OCI-LY3 (cell line): ENCODE results near the gene LPAR2.

ENCODE experiments used
- H2AFZ ChIP-seq: fragments of 200-600, 300-600 bp; shearing (Covaris generic); 2 replicates; pipeline ENCODE4 v1.6.0; 2014; ENCODE audit warnings: antibody characterized with exemption, low read depth, low read length
- H3K27ac ChIP-seq: fragments of 200-600, 300-600 bp; sonication (generic); 2 replicates; pipeline ENCODE4 v1.5.1; 2014; ENCODE audit warnings: mild to moderate bottlenecking, low read length, moderate library complexity, mixed read lengths
- H3K27me3 ChIP-seq: fragments of 200-600, 300-600 bp; sonication (generic); 2 replicates; pipeline ENCODE4 v1.6.1; 2014; ENCODE audit warnings: low read depth, low read length, mixed read lengths
- H3K36me3 ChIP-seq: fragments of 200-600, 300-600 bp; sonication (generic); replicated peaks from 2 replicates; pipeline ENCODE3; 2014; ENCODE audit warnings: low read depth, low read length, mixed read lengths
- H3K4me1 ChIP-seq: fragments of 300-600, 200-600 bp; sonication (generic); 2 replicates; pipeline ENCODE4 v1.6.1; 2014; ENCODE audit warnings: low read length, mixed read lengths
- H3K4me2 ChIP-seq: fragments of 200-600, 300-600 bp; sonication (generic); 2 replicates; pipeline ENCODE4 v1.6.1; 2014; ENCODE audit warnings: low read length, mixed read lengths
- H3K4me3 ChIP-seq: fragments of 300-600, 200-600 bp; sonication (generic); 2 replicates; pipeline ENCODE4 v1.5.1; 2014; ENCODE audit warnings: antibody characterized with exemption, mild to moderate bottlenecking, low read length, moderate library complexity
- H3K79me2 ChIP-seq: fragments of 300-600, 200-600 bp; shearing (Covaris generic); 2 replicates; pipeline ENCODE4 v1.6.1; 2014; ENCODE audit warnings: mild to moderate bottlenecking, low read length, mixed read lengths
- H3K9ac ChIP-seq: fragments of 300-600, 200-600 bp; shearing (Covaris generic); 2 replicates; pipeline ENCODE4 v1.6.0; 2014; ENCODE audit warnings: mild to moderate bottlenecking, low read length, moderate library complexity
- H3K9me3 ChIP-seq: fragments of 200-600, 300-600 bp; shearing (Covaris generic); 2 replicates; pipeline ENCODE4 v1.6.1; 2014; ENCODE audit warnings: low read length, mixed read lengths; ENCODE audit not compliant: insufficient read depth
- H4K20me1 ChIP-seq: fragments of 200-600, 300-600 bp; sonication (generic); 2 replicates; pipeline ENCODE4 v1.6.1; 2016; ENCODE audit warnings: low read length, mixed read lengths; ENCODE audit not compliant: insufficient read depth
- CTCF ChIP-seq: fragments of 200-600, 300-600 bp; sonication (generic); IDR thresholded peaks from 2 replicates; pipeline ENCODE4 v1.5.1; 2014; ENCODE audit warnings: antibody characterized with exemption, low read length, low read depth
- EZH2phosphoT487 ChIP-seq: fragments of 200-600 bp; shearing (Covaris generic); IDR thresholded peaks from 2 replicates; pipeline ENCODE4 v1.6.1; 2018; ENCODE audit warnings: antibody characterized with exemption, mixed run types, low read depth

LPAR2 gene

GRCh38 chr19:19636573-19637185 lies 8.7 kb upstream of the LPAR2 start:
- Histone ChIP-seq H3K27me3 (no peaks in the 10 kb centered on the region), H3K4me1 (0 out of 2 replicates have a peak, but pooled peaks cover under 1% of the 10 kb centered on the region), H3K9ac (no peak overlapping the region), H3K9me3 (no peaks in the 10 kb centered on the region), H3K79me2 (peaks cover 5% of the 10 kb centered on the region), H3K4me2 (no peak overlapping the region), H3K36me3 (peaks cover 70% of the 10 kb centered on the region), H4K20me1 (0 out of 2 replicates have a peak, but pooled peaks cover 6% of the 10 kb centered on the region), H2AFZ (no peak overlapping the region), H3K4me3 (no peak overlapping the region), H3K27ac (no peak overlapping the region)
- TF ChIP-seq CTCF (no peak), EZH2phosphoT487 (no peak)

GRCh38 chr19:19635313-19635702 lies 7.3 kb upstream of the LPAR2 start:
- Histone ChIP-seq H3K9me3 (no peaks in the 10 kb centered on the region), H3K36me3 (peaks cover 74% of the 10 kb centered on the region), H4K20me1 (0 out of 2 replicates have a peak, but pooled peaks cover 6% of the 10 kb centered on the region), H3K9ac (no peak overlapping the region), H3K4me2 (no peak overlapping the region), H3K27ac (no peak overlapping the region), H3K4me3 (no peak overlapping the region), H3K79me2 (no peaks in the 10 kb centered on the region), H3K4me1 (no peaks in the 10 kb centered on the region), H2AFZ (no peak overlapping the region), H3K27me3 (no peaks in the 10 kb centered on the region)
- no peak for TF ChIP-seq EZH2phosphoT487
- no peak for TF ChIP-seq CTCF

- no peaks in the 10 kb centered on the region for H3K4me1 ChIP-seq
- no peak overlapping the region for H3K4me2 ChIP-seq
- TF ChIP-seq CTCF (no peak), EZH2phosphoT487 (no peak)
- H3K9me3 ChIP-seq: no peaks in the 10 kb centered on the region
- H3K9ac ChIP-seq: no peak overlapping the region
- no peak overlapping the region for H3K27ac ChIP-seq
- H4K20me1 ChIP-seq: 0 out of 2 replicates have a peak, but pooled peaks cover 6% of the 10 kb centered on the region
- H3K79me2 ChIP-seq: no peaks in the 10 kb centered on the region
- H3K36me3 ChIP-seq: peaks cover 74% of the 10 kb centered on the region
- no peak overlapping the region for H3K4me3 ChIP-seq
- no peaks in the 10 kb centered on the region for H3K27me3 ChIP-seq
- H2AFZ ChIP-seq: no peak overlapping the region
Measured at GRCh38 chr19:19634516-19635312, 6.7 kb upstream of the LPAR2 start.

GRCh38 chr19:19633711-19634515 lies 5.9 kb upstream of the LPAR2 start:
- no peaks in the 10 kb centered on the region for H3K9me3 ChIP-seq
- no peak overlapping the region for H3K4me2 ChIP-seq
- H2AFZ ChIP-seq: no peak overlapping the region
- no peaks in the 10 kb centered on the region for H3K79me2 ChIP-seq
- no peaks in the 10 kb centered on the region for H3K4me1 ChIP-seq
- H3K36me3 ChIP-seq: peaks cover 75% of the 10 kb centered on the region
- H3K4me3 ChIP-seq: no peak overlapping the region
- H3K27me3 ChIP-seq: no peaks in the 10 kb centered on the region
- H4K20me1 ChIP-seq: 0 out of 2 replicates have a peak, but pooled peaks cover 6% of the 10 kb centered on the region
- no peak overlapping the region for H3K27ac ChIP-seq
- TF ChIP-seq EZH2phosphoT487 (no peak), CTCF (no peak)
- H3K9ac ChIP-seq: no peak overlapping the region
